T follicular helper cell (primary cell): ENCODE measurements around the gene FKBP14.
"Not testable (repeated sequence)": the region's sequence is repeated elsewhere in the genome, so short reads cannot be mapped to it uniquely, and the experiment has no call there.

Experiments used
- DNase-seq: peaks from one replicate; pipeline ENCODE4 v3.0.0-alpha.2; 2020; ENCODE audit warnings: low read depth

FKBP14 gene

DNA sequence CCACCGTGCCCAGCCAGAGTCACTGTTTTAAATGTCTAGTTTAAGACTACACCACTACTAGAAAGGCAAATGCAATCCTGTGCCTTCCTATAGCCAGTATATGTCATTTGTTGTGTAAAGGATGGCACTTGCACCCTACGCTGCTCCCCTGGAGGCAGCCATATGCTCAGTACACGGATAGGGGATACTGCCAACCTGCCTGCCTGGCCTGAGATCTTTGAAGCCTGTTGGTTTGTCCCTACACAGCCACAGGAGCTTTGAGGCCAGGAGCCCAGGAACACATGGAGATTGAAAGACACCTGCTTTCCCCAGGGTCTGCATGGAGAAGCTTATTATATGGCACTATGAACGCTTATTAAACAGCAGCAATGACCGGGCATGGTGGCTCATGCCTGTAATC is 34.6 kb downstream of the FKBP14 start:
- no peak for DNase-seq

DNA sequence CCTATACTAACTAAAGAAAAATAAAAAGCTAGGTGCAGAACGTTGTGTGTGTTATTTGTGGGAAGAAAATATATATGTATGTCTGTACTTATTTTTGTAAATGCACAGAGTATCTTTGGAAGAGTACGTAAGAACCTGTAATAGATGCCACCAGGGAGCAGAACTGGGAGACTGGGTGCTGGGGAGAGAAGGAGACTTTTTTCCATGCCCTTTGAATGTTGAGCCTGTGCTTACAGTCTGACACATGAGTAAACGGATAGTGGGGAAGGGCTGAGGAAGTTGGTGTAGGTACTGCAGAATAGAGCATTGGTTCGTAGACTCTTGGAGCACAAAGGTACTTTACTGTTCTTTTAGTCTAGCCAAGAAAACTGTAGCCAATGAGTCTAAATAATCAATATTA is 35.6 kb downstream of the FKBP14 start:
- DNase-seq = no peak

- DNase-seq = no peak
Observed at GRCh38 chr7:29989257-29989995, 37.1 kb downstream of the FKBP14 start, which contains the start of gene SCRN1. Gene SCRN1, minus strand, starts transcription at chr7:29989801. Its CDS starts 20,734 bp downstream, at chr7:29969067.

GRCh38 chr7:29988424-29989256 is 37.9 kb downstream of the FKBP14 start:
- no peak for DNase-seq

DNA sequence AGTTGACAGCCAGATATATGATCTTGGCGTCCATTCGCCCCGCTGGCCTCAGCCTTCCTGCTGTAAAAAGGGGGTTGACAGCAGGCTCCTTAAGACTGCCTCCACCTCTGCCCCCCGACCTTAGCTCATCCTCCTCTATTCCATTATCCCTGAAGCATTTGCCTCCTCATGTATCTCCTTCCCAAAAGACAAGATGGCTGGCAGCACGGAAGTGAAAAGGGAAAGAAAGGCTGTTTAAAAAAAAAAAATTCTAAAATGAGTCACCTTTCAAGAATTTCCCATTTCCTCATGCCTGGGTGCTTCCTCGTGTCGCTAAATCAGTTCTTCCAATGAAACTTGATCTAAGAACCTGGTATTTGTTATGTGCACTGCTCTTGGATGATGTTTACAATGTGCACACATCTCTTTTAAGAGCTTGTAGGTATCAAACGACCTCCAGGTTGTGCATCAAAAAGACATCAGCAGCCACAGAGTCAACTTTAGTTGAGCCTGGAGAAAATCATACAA is 38.6 kb downstream of the FKBP14 start:
- DNase-seq = no peak

DNA sequence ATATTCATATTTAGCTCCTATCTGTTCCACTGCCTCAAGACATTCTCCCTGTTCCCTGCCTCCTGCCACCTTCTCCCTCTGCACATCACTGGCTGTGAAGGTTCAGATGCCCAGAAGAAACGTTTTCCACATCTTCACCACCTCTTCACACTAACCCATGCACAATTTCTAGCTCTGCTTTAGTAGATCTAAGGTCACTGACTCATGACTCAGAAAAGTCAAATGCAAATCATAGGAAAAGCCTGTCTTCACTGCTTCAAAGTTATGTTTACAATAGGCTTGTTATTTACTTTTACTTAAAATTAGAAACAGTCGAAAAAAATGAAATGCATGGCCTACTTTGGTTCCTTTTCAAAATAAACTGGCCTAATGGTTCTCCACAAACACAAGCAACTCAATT is 39.4 kb downstream of the FKBP14 start:
- no peak for DNase-seq

DNA sequence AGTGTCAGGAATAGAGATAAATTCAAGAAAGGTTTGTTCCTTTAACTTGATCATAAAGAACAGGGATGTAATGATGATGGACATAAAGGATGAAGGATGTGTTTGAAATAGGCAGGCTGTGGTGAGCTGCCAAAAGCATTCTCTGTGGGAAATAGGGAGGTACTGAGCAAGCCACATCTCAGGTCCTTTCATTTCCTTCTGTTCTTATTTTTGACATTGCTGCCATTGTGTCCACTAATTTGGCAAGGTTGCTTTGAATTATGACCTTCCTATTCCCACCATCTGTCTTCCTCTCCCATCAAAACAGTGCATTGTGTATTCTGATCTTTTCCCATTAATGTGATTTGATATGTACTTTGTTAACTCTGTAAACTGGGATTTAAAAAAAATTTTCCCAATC is 46.4 kb downstream of the FKBP14 start:
- DNase-seq = no peak

- no peak for DNase-seq
Observed at GRCh38 chr7:29977886-29978651, 48.4 kb downstream of the FKBP14 start.

- DNase-seq = no peak
Observed at GRCh38 chr7:29976673-29977415, 49.7 kb downstream of the FKBP14 start.

DNA sequence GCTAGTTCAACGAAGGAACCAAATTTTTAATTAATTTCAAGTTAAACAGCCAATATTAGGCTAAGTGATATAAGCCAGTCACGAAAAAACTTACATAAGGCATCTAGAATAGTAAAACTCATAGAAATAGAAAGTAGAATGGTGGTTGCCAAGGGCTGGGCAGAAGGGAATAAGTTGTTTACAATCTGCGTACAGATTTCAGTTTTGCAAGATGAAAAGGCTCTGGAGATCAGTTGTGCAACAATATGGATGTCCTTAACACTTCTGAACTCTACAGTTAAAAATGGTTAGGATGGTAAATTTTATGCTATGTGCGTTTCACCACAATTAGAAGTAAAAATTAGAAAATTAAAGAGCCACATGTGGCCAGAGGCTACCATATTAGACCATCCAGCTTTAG is 50.2 kb downstream of the FKBP14 start:
- no peak for DNase-seq

GRCh38 chr7:29975561-29975960 is 50.9 kb downstream of the FKBP14 start:
- no peak for DNase-seq

- no peak for DNase-seq
Observed at GRCh38 chr7:29974286-29974685, 52.2 kb downstream of the FKBP14 start.

GRCh38 chr7:29972315-29972669 is 54.2 kb downstream of the FKBP14 start:
- DNase-seq = no peak

- no peak for DNase-seq
Observed at GRCh38 chr7:29971566-29972314, 54.8 kb downstream of the FKBP14 start.

DNA sequence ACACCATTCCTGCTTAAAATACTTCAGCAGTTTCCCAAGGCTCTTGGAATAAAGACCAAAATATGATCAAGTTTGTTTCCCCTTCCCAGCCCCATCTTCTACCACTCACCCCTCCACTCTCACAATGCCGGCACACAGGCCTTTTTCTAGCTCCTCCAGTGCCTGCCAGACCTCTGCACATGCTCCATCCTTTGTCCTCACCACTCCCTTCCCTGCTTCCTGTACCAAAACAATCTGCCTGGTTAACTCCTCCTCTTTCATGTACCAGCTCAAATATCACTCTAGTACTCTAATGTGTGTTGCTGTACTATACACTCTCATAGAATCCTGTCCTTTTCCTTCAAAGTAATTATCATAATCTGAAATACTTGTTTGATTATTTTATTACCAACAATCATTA is 56.3 kb downstream of the FKBP14 start:
- no peak for DNase-seq

GRCh38 chr7:29969738-29970137 is 56.8 kb downstream of the FKBP14 start:
- no peak for DNase-seq

DNA sequence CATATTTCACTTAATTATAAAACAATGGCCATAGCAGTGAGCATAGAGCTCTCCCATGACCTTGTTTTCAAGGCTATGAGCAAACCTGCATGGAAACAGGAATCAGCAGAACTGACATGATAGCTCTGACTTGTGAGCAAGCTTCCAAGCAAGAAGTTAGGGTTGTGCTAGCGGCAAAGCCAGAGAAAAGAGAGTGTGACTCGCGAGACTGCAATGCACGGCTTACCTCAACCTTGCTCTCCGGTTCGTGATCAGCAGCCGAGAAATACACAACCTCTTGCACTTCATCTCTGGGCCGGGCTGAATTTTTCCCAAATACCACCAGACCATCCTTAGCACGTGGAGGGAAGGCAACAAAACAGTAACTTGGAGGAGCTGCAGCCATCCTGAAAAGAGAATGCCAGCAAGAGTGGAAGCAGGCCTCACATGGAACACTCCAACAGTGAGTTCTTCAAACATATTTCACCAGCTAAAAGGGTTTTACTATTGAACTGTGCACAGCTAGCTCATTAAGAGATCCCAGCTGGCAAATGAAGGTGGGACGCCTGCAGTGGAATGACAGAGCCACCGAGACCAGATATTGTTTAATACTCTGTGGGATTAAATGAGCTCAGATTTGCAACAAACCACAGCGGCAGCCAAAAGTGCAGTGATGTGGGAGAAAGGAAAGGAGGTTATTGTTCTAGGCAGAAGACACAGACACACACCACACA is 57.7 kb downstream of the FKBP14 start:
- DNase-seq = no peak

DNA sequence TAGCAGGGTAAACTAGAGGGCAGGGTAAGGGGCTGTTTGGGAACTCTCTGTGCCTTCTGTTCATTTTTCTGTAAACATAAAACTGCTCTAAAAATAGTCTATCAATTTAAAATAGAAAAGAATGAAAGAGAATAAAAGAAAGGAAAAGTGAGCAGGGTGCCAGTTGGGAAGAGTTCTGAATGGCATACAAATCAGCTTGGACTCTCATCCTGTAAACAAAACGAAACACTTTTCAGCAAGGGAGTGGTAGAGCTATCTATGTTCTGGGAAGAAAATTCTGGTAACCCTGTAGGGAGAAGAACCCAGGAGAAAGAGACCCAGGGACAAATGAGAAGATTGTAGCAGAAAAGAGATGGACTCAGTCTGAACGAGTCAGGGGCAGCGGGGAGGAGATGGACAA is 61.5 kb downstream of the FKBP14 start:
- DNase-seq = no peak

DNA sequence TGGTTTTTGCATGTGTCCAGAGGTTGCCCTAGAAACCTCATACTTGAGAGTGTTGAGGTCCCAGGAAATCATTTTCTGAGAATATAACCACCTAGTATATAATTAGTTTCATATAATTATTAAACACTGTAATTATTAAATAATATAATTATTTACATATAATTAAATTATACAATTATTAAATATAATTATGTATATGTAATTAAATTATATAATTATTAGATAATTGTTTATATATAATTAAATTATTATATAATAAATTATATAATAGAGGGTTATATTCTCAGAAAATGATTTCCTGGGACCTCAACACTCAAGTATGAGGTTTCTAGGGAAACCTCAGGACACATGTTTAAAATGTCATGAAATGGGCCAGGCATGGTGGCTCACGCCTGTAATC is 64.5 kb downstream of the FKBP14 start:
- DNase-seq = no peak

DNA sequence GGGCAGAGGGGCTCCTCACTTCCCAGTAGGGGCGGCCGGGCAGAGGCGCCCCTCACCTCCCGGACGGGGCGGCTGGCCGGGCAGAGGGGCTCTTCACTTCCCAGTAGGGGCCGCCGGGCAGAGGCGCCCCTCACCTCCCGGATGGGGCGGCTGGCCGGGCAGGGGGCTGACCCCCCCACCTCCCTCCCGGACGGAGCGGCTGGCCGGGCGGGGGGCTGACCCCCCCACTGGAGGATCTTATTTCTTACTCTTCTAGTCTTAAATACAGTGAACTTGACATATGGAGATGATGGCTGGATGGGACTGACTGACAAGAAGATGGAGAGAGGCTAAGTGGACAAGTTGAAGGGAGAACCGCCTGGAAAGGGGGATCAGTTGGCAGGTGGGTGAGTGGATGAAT is 64.9 kb downstream of the FKBP14 start:
- not testable (repeated sequence) for DNase-seq
